HG02973 (cell line): Measurements from ENCODE around the gene GLB1L.
"Not testable (repeated sequence)": the region's sequence is repeated elsewhere in the genome, so short reads cannot be mapped to it uniquely, and the experiment has no call there.

Experiments
- ATAC-seq: cut with Tn5 transposase; IDR thresholded peaks from one replicate; pipeline ENCODE4 v1.9.1; 2021; ENCODE audit warnings: moderate library complexity; ENCODE audit not compliant: unreplicated experiment

Gene GLB1L

GRCh38 chr2:219245148-219245898, at the start of gene GLB1L, which contains the start of gene STK16:
TSS of gene GLB1L (minus strand) at chr2:219245444. CDS start at chr2:219243573, 1,871 bp downstream.
TSS of gene STK16 (plus strand) at chr2:219245479. CDS start at chr2:219246000, 521 bp downstream.
- peak; percentile 68 for ATAC-seq

GRCh38 chr2:219294356-219295351, 49.4 kb upstream of the GLB1L start:
- ATAC-seq: peak; percentile 82

- ATAC-seq: no peak
Measured at GRCh38 chr2:219293736-219294231, 48.5 kb upstream of the GLB1L start.

DNA sequence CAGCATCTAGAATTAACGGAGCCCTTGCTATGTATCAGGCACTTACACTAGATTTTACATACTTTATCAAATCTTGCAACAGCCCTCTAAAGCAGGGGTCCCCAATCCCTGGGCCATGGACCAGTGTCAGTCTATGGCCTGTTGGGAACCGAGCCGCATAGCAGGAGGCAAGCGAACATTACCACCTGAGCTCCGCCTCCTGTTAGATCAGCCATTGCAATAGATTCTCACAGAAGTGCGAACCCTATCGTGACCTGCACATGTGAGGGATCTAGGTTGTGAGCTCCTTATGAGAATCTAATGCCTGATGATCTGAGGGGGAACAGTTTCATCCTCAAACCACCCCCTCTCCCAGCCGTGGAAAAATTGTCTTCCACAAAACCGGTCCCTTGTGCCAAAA, 47.4 kb upstream of the GLB1L start:
- ATAC-seq: no peak

DNA sequence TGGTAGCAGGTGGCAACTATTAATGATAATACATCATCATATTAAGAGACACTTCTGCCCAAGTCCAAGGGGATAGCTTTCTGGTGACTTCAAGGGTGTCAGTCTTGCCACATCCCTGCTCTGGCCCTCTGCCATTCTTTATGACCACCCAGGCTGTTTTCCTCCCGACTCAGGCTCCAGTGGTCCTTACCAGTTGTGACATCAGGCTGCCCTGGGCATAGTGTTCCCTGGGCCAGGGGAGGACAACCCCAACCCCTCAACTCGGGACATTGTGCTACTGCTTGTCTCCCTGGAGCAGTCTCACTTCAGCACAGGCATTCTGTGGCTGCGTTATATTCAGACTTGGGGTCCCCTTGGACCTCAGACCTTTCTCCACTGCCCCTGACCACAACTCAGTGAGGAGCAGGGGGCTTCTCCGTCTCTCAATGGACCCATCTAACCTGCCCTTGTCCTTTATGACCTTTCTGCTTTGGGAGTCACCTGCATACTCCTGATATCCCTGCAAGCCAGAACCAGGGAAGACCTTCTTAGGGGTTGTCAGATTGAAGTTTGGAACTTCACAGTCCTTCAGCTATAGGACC, 46.8 kb upstream of the GLB1L start:
- no peak for ATAC-seq

DNA sequence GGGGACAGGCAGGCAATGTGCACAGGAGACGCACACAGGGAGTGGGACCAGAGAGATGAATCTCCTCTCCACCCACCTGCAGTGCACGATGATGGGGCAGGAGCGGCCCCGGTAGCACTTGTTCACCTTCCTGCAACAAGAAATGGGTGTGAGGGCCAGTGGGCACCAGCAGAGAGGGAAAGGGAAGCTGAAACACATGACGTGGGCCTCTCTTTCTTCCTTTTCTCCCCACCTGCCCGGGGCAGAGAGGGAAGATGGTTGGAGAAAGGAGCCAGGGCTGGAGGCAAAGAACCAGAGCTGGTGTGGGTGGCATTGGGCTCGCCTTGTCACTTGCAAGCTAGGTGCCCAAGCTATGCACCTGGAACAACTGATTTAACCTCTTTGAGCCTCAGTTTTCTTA, 46.1 kb upstream of the GLB1L start:
- no peak for ATAC-seq

GRCh38 chr2:219290381-219291171, 45.3 kb upstream of the GLB1L start:
- no peak for ATAC-seq

- no peak for ATAC-seq
Measured at GRCh38 chr2:219289537-219290361, 44.5 kb upstream of the GLB1L start.

DNA sequence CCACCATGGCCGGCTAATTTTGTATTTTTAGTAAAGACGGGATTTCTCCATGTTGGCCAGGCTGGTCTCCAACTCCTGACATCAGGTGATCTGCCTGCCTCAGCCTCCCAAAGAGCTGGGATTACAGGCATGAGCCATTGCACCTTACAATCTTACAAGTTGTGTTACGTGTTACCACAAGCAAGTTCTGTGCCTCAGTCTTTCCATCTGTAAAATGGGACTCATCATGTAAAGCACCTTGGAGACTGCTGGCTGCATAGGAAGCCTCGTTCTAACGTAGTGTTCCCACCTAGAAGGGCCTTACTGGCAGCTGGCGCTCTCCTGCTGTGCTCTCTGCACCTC, 43.9 kb upstream of the GLB1L start:
- no peak for ATAC-seq

DNA sequence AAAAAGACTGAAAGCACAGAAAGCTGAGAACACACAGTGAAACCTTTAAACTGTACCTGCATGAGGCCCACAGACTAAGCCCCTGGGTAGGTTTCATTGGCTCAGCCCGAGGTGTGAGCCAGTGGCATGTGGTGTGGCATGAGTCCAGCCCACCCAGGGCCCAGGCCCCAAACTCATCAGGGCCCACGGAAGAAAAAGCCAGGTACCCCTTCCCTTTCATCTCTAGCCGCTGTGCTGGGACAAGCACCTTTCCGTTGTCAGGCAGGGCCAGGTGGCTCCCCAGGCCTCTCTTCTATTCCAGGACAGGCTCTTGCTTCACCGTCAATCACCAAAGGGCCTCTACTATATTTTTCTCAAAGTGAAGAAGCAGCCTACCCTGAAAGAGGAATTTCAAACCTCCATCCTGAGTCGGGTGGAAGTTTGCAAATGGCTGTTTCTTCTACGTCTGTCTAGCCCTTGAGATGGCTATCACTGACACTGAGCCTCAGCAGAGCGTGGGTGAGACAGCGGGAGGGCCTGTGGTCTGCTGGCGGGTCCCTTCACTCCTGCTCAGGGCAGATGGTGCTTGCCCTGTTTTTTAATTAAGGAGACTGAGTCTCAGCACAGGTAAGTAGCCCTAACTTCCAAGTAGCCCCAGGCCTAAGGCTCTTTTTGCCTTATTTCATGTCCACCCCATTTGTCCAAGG, 42.5 kb upstream of the GLB1L start:
- ATAC-seq: no peak

DNA sequence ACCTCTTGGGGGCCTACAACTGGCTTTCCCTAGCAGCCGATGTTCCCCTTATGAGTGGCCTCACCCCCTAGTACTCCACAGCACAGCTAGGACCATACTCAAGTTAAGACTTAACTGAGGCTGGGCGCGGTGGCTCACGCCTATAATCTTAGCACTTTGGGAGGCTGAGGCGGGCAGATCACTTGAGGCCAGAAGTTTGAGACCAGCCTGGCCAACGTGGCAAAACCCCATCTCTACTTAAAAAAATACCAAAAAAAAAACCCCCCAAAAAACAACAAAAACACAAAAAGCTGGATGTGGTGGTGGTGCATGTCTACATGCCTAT, 41.8 kb upstream of the GLB1L start:
- not testable (repeated sequence) for ATAC-seq

DNA sequence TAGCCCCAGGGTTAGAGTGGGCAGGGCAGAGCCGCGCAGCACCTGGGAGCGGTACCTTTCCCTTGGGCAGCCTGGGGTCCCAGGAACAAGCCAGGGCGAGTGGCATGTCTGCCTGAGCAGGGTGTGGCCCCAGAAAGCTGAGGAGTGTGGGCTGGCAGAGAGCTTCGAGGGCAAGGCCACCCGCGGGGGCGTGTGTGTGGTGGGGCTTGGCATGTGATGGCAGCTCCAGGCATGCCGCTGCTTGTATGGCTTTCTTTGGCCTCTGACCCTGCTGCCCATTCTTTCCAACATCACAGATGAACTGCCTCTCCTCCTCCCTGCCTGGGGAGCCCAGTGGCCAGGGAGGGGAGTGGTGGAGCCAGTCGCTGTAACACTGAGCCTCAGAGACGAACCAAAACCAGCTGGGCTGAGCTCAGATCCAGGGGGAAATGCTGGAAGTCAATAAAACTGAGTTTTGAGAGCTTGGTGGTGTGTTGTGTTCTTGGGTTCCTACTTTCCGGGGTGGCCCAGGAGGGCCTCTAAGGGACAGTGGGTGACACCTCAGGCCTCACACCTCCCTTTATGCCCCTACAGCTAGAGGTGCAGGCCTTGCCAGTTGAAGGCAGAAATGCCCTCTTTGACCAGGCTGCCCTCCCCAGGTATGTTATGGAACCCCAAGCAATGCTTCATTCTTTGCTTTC, 41.3 kb upstream of the GLB1L start:
- ATAC-seq: no peak

DNA sequence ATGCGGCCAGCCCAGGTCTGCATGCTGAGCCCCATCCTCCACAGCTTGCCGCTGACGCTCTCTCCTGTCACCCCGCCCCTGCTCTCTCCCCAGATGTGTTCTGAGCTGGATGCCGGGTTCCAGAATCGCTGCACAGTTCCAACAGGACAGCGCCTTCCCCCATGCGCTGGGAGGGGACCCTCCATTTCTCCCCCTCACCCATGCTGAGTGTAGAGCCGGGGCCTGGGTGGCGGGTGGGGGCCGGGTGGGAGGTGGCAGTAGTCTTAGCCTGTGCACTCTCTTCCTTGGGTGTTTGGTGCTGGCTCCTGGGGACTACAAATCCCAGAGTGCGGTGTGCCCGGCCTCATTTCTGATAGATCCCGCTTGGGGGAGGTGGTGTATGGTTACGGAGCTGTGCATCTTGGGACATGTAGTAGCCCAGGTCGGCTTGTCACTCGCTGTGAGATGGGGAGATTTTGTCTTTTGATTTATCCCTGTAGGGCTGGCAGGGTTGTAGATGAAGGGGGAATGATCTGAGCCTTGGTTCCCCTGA, 40.7 kb upstream of the GLB1L start:
- ATAC-seq: no peak

- no peak for ATAC-seq
Measured at GRCh38 chr2:219285373-219285735, 40.1 kb upstream of the GLB1L start.

GRCh38 chr2:219284501-219285372, 39.5 kb upstream of the GLB1L start:
- no peak for ATAC-seq

- no peak for ATAC-seq
Measured at GRCh38 chr2:219282943-219283581, 37.8 kb upstream of the GLB1L start.

DNA sequence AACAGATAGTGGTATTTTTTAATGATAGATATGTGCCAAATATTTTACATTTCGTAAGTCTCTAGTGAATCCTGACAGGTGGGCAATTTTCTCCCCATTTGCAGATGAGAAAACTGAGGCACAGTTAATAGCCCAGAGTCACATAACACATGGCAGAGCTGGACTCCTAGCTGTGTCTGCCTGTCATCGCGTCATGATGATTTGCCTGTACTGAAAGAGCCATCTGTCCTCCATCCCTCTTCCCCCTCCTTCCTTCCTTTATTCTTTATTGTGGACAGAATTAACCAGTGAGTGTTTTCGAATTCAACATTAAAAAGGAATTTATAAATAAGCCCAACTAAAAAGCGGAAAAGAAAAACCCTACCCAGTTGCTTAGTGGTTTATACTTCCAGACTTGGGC, 37.1 kb upstream of the GLB1L start:
- no peak for ATAC-seq
